Stomach (tissue), 9 donors: ENCODE results near the gene MALRD1. TPM values are rescaled to one million over a fixed set of nuclear protein-coding genes. Genes with fewer than 3 reads are reported as not detected.

ENCODE experiments used
- DNase-seq, 2 donors: peaks; one replicate each; pipeline versions ENCODE4 v3.0.0 to v3.0.0-alpha.2; 2013 to 2019
- H3K27ac ChIP-seq, 5 donors: fragments of 200-600 bp in 4 of 5; sonication (generic) in 4 of 5; one replicate each; pipeline ENCODE4 v1.5.1; 2013 to 2019; ENCODE audit warnings: mild to moderate bottlenecking in 1 of 5, moderate library complexity in 1 of 5
- H3K27me3 ChIP-seq, 3 donors: fragments of 200-600 bp; sonication (generic); one replicate each; pipeline ENCODE4 v1.5.1; 2017 to 2019; ENCODE audit warnings: mixed run types in 1 of 3
- H3K36me3 ChIP-seq, 4 donors: fragments of 200-600 bp; sonication (generic); 1 replicate in 3 of 4; 2 replicates in 1 of 4; pipeline ENCODE4 v1.5.1; 2016 to 2019
- H3K4me1 ChIP-seq, 4 donors: fragments of 200-600 bp; sonication (generic); one replicate each; pipeline ENCODE4 v1.5.1; 2016 to 2019
- H3K4me3 ChIP-seq, 4 donors: fragments of 200-600 bp; sonication (generic) in 3 of 4; one replicate each; pipeline ENCODE4 v1.5.1; 2016 to 2019; ENCODE audit warnings: mild to moderate bottlenecking in 1 of 4
- H3K9me3 ChIP-seq, 4 donors: fragments of 200-600 bp; sonication (generic); one replicate each; pipeline ENCODE4 v1.5.1; 2016 to 2019
- CTCF ChIP-seq, 7 experiments: fragments of 450-650 bp in 4 of 7; fragments of 200-600 bp in 3 of 7; sonication (generic) in 3 of 7; IDR thresholded peaks; one replicate each; pipeline ENCODE4 v1.5.1; 2016 to 2019; ENCODE audit warnings: antibody characterized with exemption in 7 of 7, control low read depth in 2 of 7, mild to moderate bottlenecking in 1 of 7
- EP300 ChIP-seq: sonication (generic); formaldehyde crosslinking; IDR thresholded peaks from one replicate; pipeline ENCODE4 v1.6.1; 2017; ENCODE audit warnings: antibody characterized with exemption
- POLR2A ChIP-seq, 4 donors: fragments of 450-650 bp; IDR thresholded peaks; one replicate each; pipeline ENCODE4 v1.6.1; 2016; ENCODE audit warnings: antibody characterized with exemption in 4 of 4, control low read depth in 2 of 4, mild to moderate bottlenecking in 1 of 4, moderate library complexity in 1 of 4
- POLR2AphosphoS5 ChIP-seq, 3 donors: sonication (generic); formaldehyde crosslinking; IDR thresholded peaks; one replicate each; pipeline ENCODE4 v1.6.1; 2016; ENCODE audit warnings: antibody characterized with exemption in 3 of 3
- WGBS, 5 donors: extraction: QIAGEN DNeasy Blood & Tissue Kit in 3 of 5; methylation state at CpG; one replicate each; pipeline versions ENCODE4 v1.1.5 to v1.1.7; 2013 to 2018; 5-methylcytosine and 5-hydroxymethylcytosine counted together
- intact Hi-C: fragments of 100-400 bp; cut with DNase I; formaldehyde crosslinking; loops from one replicate; pipeline ENCODE4 v1.15.1; 2023; ENCODE audit warnings: low total_unique reads
- polyA plus RNA-seq, 3 donors: library from polyadenylated mRNA; stranded (reverse); fragments of 200-250 nt; gene quantifications; one replicate each; pipeline ENCODE4 v1.2.3, GENCODE V29; 2013
- total RNA-seq, 5 donors: library from RNA; depleted of rRNA; stranded (reverse); fragments of >200 nt; gene quantifications; one replicate each; pipeline versions ENCODE4 v1.1.0 to v1.2.3, GENCODE V29; 2014 to 2016
- donor health status: healthy with polysubstance abuse.
- donor health status: Bipolar disorder and iron deficiency.
- donor health status: healthy.

MALRD1 gene
- total and polyA plus RNA-seq, 8 donors: 0.10 to 9.7 (median 0.94) TPM; not detected in 2

GRCh38 chr10:19333631-19334030 lies 285.0 kb downstream of the MALRD1 start:
- H3K9me3 ChIP-seq: peaks cover 0 to 4% (median 2%) of the 10 kb centered on the region in 4 donors
- DNase-seq: no peak
- 76 to 100% (median 93%) methylated on average over 2 of the region's 2 CpGs for WGBS, 5 donors
- H3K4me1 ChIP-seq: no peaks in the 10 kb centered on the region
- no peak overlapping the region for H3K27ac ChIP-seq
- no peak overlapping the region for H3K4me3 ChIP-seq
- no peaks in the 10 kb centered on the region for H3K36me3 ChIP-seq
- H3K27me3 ChIP-seq: no peaks in the 10 kb centered on the region
- intact Hi-C loops: no loop called here
- TF ChIP-seq CTCF (IDR thresholded peaks at IDR 0.05): no peak
- TF ChIP-seq POLR2AphosphoS5 (IDR thresholded peaks at IDR 0.05): no peak
- no peak for TF ChIP-seq POLR2A (IDR thresholded peaks at IDR 0.05)
- no peak for TF ChIP-seq EP300

- TF ChIP-seq POLR2AphosphoS5 (IDR thresholded peaks at IDR 0.05): no peak
- no peak for TF ChIP-seq POLR2A (IDR thresholded peaks at IDR 0.05)
- no peak for TF ChIP-seq EP300
- TF ChIP-seq CTCF (IDR thresholded peaks at IDR 0.05): no peak
- Histone ChIP-seq H3K36me3 (no peaks in the 10 kb centered on the region), H3K27ac (no peak overlapping the region), H3K4me3 (no peak overlapping the region), H3K4me1 (no peaks in the 10 kb centered on the region), H3K9me3 (no peaks in the 10 kb centered on the region), H3K27me3 (no peaks in the 10 kb centered on the region)
- 15 to 20% (median 17%) methylated on average over 2 of the region's 2 CpGs for WGBS, 5 donors
- intact Hi-C loops: no loop called here
- DNase-seq: peak in 1 of 2 donors; percentile 11
Observed at GRCh38 chr10:19347621-19348020, 299.0 kb downstream of the MALRD1 start.

- WGBS, 5 donors: 60 to 78% (median 72%) methylated on average over 2 of the region's 2 CpGs
- TF ChIP-seq CTCF (IDR thresholded peaks at IDR 0.05) (no peak), POLR2A (IDR thresholded peaks at IDR 0.05) (no peak), EP300 (no peak), POLR2AphosphoS5 (IDR thresholded peaks at IDR 0.05) (no peak)
Observed at GRCh38 chr10:19367176-19367575, 318.6 kb downstream of the MALRD1 start.

GRCh38 chr10:19373988-19374387 lies 325.4 kb downstream of the MALRD1 start:
- DNase-seq: no peak
- intact Hi-C loops: no loop called here
- Histone ChIP-seq H3K27me3 (no peaks in the 10 kb centered on the region), H3K9me3 (no peaks in the 10 kb centered on the region), H3K36me3 (no peaks in the 10 kb centered on the region), H3K4me1 (no peaks in the 10 kb centered on the region), H3K4me3 (no peak overlapping the region), H3K27ac (no peak overlapping the region)
- no peak for TF ChIP-seq POLR2AphosphoS5 (IDR thresholded peaks at IDR 0.05)
- no peak for TF ChIP-seq POLR2A (IDR thresholded peaks at IDR 0.05)
- TF ChIP-seq EP300: no peak
- no peak for TF ChIP-seq CTCF (IDR thresholded peaks at IDR 0.05)
- 51 to 64% (median 56%) methylated on average over 3 of the region's 3 CpGs for WGBS, 5 donors

More at GRCh38 chr10:19367176-19367575, 318.6 kb downstream of the MALRD1 start:
- Histone ChIP-seq H3K4me1 (no peaks in the 10 kb centered on the region), H3K27ac (no peak overlapping the region), H3K9me3 (no peaks in the 10 kb centered on the region), H3K4me3 (no peak overlapping the region), H3K36me3 (no peaks in the 10 kb centered on the region), H3K27me3 (no peaks in the 10 kb centered on the region)
- intact Hi-C loops: no loop called here
- DNase-seq: no peak
